CD4-positive, alpha-beta T cell treated with Interleukin-1 beta for 1 hour (primary cell): ENCODE measurements around the gene UBE2S.
"Not testable (repeated sequence)": the region's sequence is repeated elsewhere in the genome, so short reads cannot be mapped to it uniquely, and the experiment has no call there.

ENCODE experiments used
- DNase-seq, 2 donors: peaks; one replicate each; pipeline ENCODE4 v3.0.0-alpha.2; 2020 to 2022

Gene UBE2S

GRCh38 chr19:55402509-55402908 is 5.1 kb downstream of the UBE2S start:
- DNase-seq: no peak

DNA sequence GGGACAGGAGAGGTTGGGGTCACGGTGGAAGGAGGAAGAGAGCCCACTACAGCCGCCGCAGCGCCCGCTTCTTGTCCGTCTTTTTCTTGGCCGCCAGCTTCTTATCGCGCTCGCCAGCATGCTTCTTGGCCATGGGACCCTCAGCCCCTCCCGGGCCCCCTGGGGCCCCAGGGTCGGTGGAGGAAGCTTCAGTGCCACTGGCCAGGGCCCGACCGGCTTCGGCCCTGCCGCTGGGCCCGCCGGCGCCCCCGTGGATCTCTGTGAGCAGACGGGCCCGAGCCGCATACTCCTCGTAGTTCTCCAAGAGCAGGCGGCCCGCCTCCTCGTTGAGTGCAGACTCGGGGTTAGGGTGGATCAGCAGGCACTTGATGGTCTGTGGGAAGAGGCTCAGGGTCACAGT is 6.2 kb downstream of the UBE2S start:
- not testable (repeated sequence) for DNase-seq

DNA sequence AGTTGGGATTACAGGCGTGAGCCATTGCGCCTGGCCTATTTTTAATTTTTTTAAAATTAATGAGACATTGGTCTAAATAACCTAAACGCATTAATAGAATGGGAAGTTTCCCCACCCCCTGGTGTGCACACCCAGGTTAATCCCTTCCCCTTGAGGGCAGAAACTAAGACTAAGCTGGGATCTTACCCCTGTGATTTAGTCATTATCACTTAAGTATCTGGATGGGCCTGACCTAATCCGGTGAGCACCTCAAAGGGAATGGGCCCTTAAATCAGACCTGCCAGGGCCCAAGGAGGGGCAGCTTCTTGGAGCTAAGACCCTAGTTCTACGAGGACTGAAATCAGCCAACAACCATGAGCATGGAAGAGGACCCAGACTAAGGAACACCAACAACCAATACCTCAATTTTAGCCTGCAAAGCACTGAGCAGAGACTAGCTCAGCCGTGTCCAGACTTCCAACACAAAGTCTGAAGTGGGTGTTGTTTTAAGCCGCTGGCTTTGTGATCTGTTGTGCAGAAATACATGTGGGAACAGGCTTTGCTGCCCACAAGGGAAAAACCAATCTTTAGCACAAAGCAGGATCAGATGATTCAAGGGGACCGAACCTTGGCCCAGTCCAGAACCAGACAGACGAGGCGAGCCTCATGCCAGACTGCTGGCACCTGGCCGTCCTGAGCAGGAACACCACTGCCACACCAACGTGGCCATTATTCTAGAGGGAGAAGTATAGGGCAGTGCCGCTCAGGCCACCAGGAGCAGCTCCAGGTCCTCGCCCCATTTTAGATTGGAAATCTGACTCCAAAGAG is 7.1 kb downstream of the UBE2S start:
- DNase-seq: no peak

DNA sequence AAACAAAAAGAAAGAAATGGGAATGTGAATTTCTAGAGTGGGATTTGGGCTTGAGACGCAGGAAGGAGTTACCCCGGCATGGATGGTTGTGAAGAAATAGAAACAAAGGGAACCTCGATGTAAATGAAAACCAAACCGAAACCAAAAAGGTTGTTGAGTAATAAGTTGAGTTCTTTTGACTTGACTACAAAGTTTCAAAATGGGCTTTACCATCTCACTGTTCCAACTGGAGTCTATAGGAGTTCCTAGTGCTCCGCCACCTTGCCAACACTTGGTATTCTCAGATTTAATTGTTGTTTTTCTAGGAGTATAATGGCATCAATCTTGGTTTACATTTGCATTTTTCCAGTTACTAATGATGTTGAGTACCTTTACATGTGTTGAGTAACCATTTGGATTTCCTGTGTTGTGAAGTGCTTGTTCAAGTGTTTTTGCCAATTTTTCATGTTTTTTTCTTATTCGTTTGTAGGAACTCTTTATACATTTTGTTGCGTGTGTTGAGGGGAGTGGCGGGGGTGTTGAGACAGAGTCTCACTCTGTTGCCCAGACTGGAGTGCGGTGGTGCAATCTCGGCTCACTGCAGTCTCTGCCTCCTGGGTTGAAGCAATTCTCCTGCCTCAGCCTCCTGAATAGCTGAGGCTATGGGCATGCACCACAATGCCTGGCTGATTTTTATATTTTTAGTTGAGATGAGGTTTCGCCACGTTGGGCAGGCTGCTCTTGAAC is 9.2 kb downstream of the UBE2S start:
- no peak for DNase-seq

DNA sequence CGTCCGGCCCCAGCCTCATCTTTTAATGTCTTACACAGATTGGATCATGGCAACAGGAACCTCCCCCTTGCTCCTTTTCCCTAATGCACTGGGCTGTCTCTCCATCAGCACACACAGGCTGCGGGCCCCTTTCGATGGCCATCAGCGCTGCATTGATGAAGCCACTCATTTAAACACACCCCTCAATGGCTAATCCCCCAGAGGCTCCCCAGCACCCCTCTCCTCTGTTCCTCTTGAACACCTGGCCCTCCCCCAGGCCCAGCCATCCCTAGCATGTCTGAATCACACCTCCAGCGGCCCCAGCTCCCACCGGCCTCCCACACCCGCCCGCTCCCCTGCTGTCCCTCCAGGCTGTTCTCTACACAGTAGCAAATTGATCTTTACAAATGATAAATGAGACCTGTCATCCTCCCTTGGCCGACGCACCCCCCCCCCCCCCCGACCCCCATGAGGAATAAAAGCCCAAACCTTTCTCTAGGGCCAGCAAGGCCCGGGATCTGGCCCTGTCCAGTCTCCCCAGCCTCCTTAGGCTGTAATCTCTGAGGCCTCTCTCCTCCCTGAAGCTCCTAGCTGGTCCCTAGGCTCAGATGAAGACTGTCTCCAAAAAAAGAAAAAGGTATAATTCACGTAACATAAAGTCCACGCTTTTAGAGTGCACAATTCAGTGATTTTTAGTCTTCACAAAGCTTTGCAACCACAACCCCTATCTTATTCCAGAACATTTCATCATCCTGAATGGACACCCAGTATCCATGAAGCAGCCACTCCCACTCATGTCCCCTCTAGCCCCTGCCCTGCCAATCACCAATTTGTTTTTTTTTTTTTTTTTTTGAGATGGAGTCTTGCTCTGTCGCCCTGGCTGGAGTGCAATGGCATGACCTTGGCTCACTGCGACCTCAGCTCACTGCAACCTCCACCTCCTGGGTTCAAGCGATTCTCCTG is 14.5 kb downstream of the UBE2S start:
- no peak for DNase-seq

GRCh38 chr19:55391702-55392615 is 15.6 kb downstream of the UBE2S start:
- no peak for DNase-seq

DNA sequence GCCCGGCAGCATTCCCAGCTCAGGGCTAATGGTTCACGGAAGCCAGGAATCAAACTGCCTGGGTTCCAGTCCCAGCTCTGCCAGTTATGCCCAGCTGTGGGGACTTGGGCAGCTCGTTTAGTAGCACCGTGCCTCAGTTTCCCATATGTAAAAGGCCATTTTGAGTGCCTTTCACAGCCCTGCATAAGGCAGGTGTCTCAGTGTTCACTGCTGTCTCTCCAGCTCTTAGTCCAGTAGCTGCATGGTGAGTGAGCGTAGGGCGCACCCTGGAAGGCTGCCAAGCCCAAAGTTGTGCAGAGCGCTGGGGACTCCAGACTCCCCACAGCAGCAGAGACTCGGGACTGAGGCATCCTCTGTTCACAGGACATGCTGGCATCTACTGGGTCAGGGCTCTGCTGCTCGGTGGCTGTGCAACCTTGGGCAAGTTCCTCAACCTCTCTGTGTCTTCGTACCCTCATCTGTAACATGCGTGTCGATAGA is 16.4 kb downstream of the UBE2S start:
- no peak for DNase-seq

- peak in 1 of 2 donors; percentile 4 for DNase-seq
These were observed 17.1 kb downstream of the UBE2S start for GRCh38 chr19:55390461-55390880.

GRCh38 chr19:55389386-55390317 is 17.9 kb downstream of the UBE2S start:
- peak in 1 of 2 donors; percentile 16 for DNase-seq

DNA sequence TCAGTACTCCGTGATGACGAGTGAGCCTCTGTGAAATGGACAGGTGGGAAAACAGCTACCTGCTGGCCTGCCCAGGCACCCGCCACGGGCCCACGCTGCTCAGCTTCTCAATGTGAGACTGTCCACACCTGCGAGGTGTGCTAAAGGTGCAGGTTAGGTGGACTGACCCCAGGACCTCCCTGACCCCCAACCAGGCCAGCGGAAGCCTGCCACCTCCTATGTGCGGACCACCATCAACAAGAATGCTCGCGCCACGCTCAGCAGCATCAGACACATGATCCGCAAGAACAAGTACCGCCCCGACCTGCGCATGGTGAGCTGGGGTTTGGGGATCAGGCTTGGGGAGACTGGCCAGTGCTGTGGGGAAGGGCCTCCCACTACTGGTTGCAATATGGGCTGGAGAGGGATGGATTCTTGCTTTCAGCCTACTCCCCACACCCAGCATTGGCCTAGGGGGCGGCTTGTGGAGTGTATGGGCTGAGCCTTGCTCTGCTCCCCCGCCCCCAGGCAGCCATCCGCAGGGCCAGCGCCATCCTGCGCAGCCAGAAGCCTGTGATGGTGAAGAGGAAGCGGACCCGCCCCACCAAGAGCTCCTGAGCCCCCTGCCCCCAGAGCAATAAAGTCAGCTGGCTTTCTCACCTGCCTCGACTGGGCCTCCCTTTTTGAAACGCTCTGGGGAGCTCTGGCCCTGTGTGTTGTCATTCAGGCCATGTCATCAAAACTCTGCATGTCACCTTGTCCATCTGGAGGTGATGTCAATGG is 19.7 kb downstream of the UBE2S start:
- no peak for DNase-seq

DNA sequence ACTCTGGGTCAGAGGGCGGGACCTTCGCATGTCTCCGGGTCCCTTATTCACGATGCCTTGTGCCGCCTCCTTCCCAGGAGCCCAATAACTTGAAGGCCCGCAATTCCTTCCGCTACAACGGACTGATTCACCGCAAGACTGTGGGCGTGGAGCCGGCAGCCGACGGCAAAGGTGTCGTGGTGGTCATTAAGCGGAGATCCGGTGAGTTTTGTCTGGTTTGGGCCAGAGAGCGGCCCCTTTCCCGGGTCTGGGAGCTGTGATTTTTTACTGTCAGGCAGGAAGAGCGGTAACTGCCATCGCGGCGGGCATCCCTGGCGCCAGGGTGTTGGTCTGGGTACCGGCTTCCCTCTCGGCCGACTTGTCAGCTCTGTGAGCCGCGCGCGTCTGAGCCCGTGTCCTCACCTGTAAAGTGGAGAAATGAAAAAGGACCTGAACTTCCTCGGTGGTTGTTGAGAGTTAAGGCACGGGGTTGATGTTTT is 21.1 kb downstream of the UBE2S start:
- no peak for DNase-seq

- DNase-seq: peak; percentile 99
These were observed 21.7 kb downstream of the UBE2S start, which contains the start of gene RPL28 for GRCh38 chr19:55385724-55386492. Gene RPL28 (plus strand): TSS chr19:55385932. CDS start chr19:55386358, 426 bp downstream.

GRCh38 chr19:55384920-55385723 is 22.5 kb downstream of the UBE2S start:
- peak; percentile 94 to 96 for DNase-seq

DNA sequence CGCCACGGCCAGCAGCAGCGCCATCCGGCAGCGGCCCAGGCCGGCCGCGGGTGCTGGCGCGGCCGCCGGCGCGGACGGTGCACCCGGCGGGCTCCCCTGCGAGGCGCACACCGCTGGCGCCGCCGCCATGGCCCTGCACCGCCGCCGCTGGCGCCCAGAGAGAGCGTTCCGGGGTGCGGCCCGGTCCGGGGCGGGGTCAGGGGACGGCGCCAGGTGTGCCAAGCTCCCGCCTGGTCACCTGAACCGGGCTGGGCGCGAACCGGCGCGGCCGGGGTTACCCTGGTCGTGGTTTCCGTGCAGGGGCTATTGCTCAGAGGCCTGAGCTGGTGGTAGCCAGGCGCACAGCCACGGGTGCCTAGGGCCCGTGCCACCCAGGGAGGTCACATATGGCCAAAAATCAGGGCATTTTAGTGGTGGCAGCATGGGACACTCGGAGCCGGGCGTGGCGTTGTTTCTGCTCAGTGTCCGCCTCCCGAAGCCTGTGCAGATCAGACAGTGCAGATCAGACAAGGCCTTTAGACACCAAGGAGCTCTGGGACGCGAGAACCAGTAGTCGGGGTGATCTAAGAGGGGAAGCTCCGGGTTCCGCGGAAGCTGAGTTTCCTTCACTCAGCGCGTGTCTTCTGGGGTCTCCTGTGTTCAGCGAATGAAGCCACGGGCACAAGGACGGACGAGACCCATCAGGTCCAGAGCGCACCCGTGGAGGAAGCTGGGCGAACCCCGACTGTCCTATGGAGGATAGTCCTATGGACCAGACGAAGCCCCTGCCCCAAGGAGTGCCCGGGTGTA is 23.3 kb downstream of the UBE2S start, which contains the start of gene TMEM238:
TMEM238 (minus strand) TSS at position 162 of the 789 bp plus-strand sequence; CDS start at position 129, 33 bp downstream.
- DNase-seq: peak; percentile 18 to 46

DNA sequence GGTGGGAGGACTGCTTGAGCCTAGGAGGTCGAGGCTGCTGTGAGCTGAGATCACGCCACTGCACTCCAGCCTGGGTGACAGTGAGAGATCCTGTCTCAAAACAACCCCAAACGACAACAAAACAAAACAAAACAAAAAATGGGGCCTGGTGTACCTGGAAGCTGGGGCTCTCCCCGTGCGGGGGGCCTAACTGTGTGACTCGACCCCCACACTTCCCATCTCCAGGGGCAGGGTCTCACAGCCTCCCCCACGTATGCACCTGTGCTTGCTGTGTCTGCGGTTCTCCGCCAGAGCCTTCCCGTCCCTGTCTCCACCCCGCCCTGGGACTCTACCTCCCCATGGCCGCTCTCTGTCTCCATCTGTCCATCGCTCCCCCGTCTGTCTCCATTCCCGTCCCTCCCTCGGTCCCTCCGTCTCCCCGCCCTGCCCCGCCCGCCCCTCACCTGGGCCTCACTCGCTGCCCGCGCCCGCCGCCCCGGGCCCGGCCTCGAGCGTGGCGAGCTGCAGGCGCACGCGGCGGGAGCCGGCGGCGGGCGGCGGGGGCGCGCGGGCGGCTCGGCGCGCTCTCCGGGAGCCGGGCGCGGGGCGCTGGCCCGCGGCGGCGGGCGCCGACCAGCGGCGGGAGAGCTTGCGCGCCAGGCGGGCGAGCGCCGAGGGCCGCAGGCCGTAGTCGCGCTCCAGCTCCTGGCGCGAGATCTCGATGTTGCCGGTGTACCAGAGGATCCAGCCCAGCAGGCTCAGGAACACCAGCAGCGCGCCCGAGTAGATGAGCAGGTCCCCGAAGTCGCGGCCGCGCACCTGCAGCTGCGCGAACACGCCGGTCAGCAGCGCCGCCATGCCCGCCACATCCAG is 24.1 kb downstream of the UBE2S start:
- DNase-seq: peak; percentile 50
